Stimulated activated CD4-positive, alpha-beta T cell treated with anti-CD3 and anti-CD28 coated beads, Interleukin-12 subunit alpha, Interleukin-12 subunit beta, amount 100 ng/mL, for 24 hours (primary cell): ENCODE results near the gene COL15A1.

ENCODE experiments used
- DNase-seq, 2 experiments: peaks; one replicate each; pipeline ENCODE4 v3.0.0-alpha.2; 2020; ENCODE audit warnings: low read depth in 2 of 2

COL15A1 gene

GRCh38 chr9:99108131-99108530, 164.4 kb downstream of the COL15A1 start:
- no peak for DNase-seq

- no peak for DNase-seq
Observed at GRCh38 chr9:99109522-99109921, 165.8 kb downstream of the COL15A1 start.

GRCh38 chr9:99112750-99113413, 169.2 kb downstream of the COL15A1 start:
- no peak for DNase-seq

GRCh38 chr9:99113414-99114048, 169.8 kb downstream of the COL15A1 start:
- no peak for DNase-seq

- DNase-seq = no peak
Observed at GRCh38 chr9:99114049-99114440, 170.3 kb downstream of the COL15A1 start.

GRCh38 chr9:99114846-99115500, 171.3 kb downstream of the COL15A1 start:
- DNase-seq = no peak

GRCh38 chr9:99116003-99116411, 172.3 kb downstream of the COL15A1 start:
- DNase-seq = no peak

- DNase-seq = peak; percentile 7 to 34
Observed at GRCh38 chr9:99118782-99119466, 175.2 kb downstream of the COL15A1 start.

- no peak for DNase-seq
Observed at GRCh38 chr9:99119976-99120655, 176.4 kb downstream of the COL15A1 start.
